DMS79 treated with DMSO at 0.1 percent for 48 hours (cell line): ENCODE measurements around the gene B3GNT8.
"Not testable (repeated sequence)": the region's sequence is repeated elsewhere in the genome, so short reads cannot be mapped to it uniquely, and the experiment has no call there.

Source experiments
- DNase-seq: peaks from one replicate; lab custom pipeline; 2025; lab: John Stamatoyannopoulos, UW

Gene B3GNT8

GRCh38 chr19:41386442-41386841, 40.7 kb downstream of the B3GNT8 start:
- no peak for DNase-seq

- no peak for DNase-seq
These were observed 42.8 kb downstream of the B3GNT8 start for GRCh38 chr19:41384351-41384750.

GRCh38 chr19:41381536-41381935, 45.6 kb downstream of the B3GNT8 start:
- not testable (repeated sequence) for DNase-seq

- no peak for DNase-seq
These were observed 49.0 kb downstream of the B3GNT8 start for GRCh38 chr19:41377977-41378709.

- DNase-seq = no peak
These were observed 50.2 kb downstream of the B3GNT8 start for GRCh38 chr19:41376998-41377365.

- DNase-seq = peak; percentile 43
These were observed 50.8 kb downstream of the B3GNT8 start, which contains the start of gene TMEM91 for GRCh38 chr19:41376241-41376997. TSS of gene TMEM91 (plus strand) at chr19:41376533. CDS start at chr19:41378310, 1,777 bp downstream.
